ENCODE results near the gene NLGN2.

The NLGN2 gene

GRCh38 chr17:7448461-7448860 lies 40.8 kb downstream of the NLGN2 start:
- H3K9ac ChIP-seq (ENCODE audit: low read length): no peak overlapping the region
- H4K8ac ChIP-seq (ENCODE audit: low read depth, low read length): no peak overlapping the region
- no peak overlapping the region for H3K18ac ChIP-seq (ENCODE audit: low read length)
- H3K79me1 ChIP-seq (ENCODE audit: low read length): no peaks in the 10 kb centered on the region
- no peaks in the 10 kb centered on the region for H3K79me2 ChIP-seq (ENCODE audit: control insufficient read depth, insufficient read depth, low read length)
- no peak overlapping the region for H3K4ac ChIP-seq (ENCODE audit: low read depth, low read length)
- H3K4me1 ChIP-seq (ENCODE audit: control insufficient read depth, low read depth, low read length): no peaks in the 10 kb centered on the region
- H3K36me3 ChIP-seq (ENCODE audit: control insufficient read depth, insufficient read depth, low read length): no peaks in the 10 kb centered on the region
- no peak overlapping the region for H2AK5ac ChIP-seq (ENCODE audit: low read length)
- H3K23ac ChIP-seq (ENCODE audit: low read length): no peak overlapping the region
- H2BK120ac ChIP-seq (ENCODE audit: low read depth, low read length): no peak overlapping the region
- no peak overlapping the region for H4K5ac ChIP-seq (ENCODE audit: low read length)
- WGBS (ENCODE audit: extremely low coverage, insufficient coverage, low lambda C conversion rate): no CpG with 5 or more reads among the region's 7 CpGs
- H3K4me2 ChIP-seq (ENCODE audit: low read length): no peak overlapping the region
- H2BK15ac ChIP-seq (replicated peaks; ENCODE audit: low read depth): no peak overlapping the region
- H3K4me3 ChIP-seq (ENCODE audit: low read length): no peak overlapping the region
- no peak overlapping the region for H2BK5ac ChIP-seq (ENCODE audit: low read length)
- DNase-seq: no peak
- H3K27me3 ChIP-seq (ENCODE audit: insufficient read depth, low read length, poor library complexity): no peaks in the 10 kb centered on the region
- no peak overlapping the region for H3K27ac ChIP-seq (ENCODE audit: low read depth, low read length)
- no peak overlapping the region for H3K56ac ChIP-seq (ENCODE audit: low read length)

GRCh38 chr17:7459961-7460545 lies 52.4 kb downstream of the NLGN2 start:
- H3K27me3 ChIP-seq (ENCODE audit: insufficient read depth, low read length, poor library complexity): no peaks in the 10 kb centered on the region
- no peaks in the 10 kb centered on the region for H3K79me2 ChIP-seq (ENCODE audit: control insufficient read depth, insufficient read depth, low read length)
- no peak overlapping the region for H2BK15ac ChIP-seq (replicated peaks; ENCODE audit: low read depth)
- H3K4me3 ChIP-seq (ENCODE audit: low read length): no peak overlapping the region
- no peaks in the 10 kb centered on the region for H3K79me1 ChIP-seq (ENCODE audit: low read length)
- no peak overlapping the region for H2BK5ac ChIP-seq (ENCODE audit: low read length)
- H3K4me1 ChIP-seq (ENCODE audit: control insufficient read depth, low read depth, low read length): no peaks in the 10 kb centered on the region
- no CpG with 5 or more reads among the region's 3 CpGs for WGBS (ENCODE audit: extremely low coverage, insufficient coverage, low lambda C conversion rate)
- no peak for DNase-seq
- H3K27ac ChIP-seq (ENCODE audit: low read depth, low read length): no peak overlapping the region
- H3K18ac ChIP-seq (ENCODE audit: low read length): no peak overlapping the region
- no peak overlapping the region for H3K4ac ChIP-seq (ENCODE audit: low read depth, low read length)
- H3K4me2 ChIP-seq (ENCODE audit: low read length): no peak overlapping the region
- no peak overlapping the region for H3K56ac ChIP-seq (ENCODE audit: low read length)
- no peak overlapping the region for H2BK120ac ChIP-seq (ENCODE audit: low read depth, low read length)
- H3K9ac ChIP-seq (ENCODE audit: low read length): no peak overlapping the region
- no peak overlapping the region for H4K5ac ChIP-seq (ENCODE audit: low read length)
- no peak overlapping the region for H2AK5ac ChIP-seq (ENCODE audit: low read length)
- no peak overlapping the region for H3K23ac ChIP-seq (ENCODE audit: low read length)
- no peaks in the 10 kb centered on the region for H3K36me3 ChIP-seq (ENCODE audit: control insufficient read depth, insufficient read depth, low read length)
- no peak overlapping the region for H4K8ac ChIP-seq (ENCODE audit: low read depth, low read length)

- H2BK5ac ChIP-seq (ENCODE audit: low read length): no peak overlapping the region
- H3K4ac ChIP-seq (ENCODE audit: low read depth, low read length): no peak overlapping the region
- no CpG with 5 or more reads among the region's 7 CpGs for WGBS (ENCODE audit: extremely low coverage, insufficient coverage, low lambda C conversion rate)
- H3K4me3 ChIP-seq (ENCODE audit: low read length): no peak overlapping the region
- no peak overlapping the region for H2BK120ac ChIP-seq (ENCODE audit: low read depth, low read length)
- H2AK5ac ChIP-seq (ENCODE audit: low read length): no peak overlapping the region
- no peak overlapping the region for H3K56ac ChIP-seq (ENCODE audit: low read length)
- peak overlapping the region; percentile 56 for H4K5ac ChIP-seq (ENCODE audit: low read length)
- no peaks in the 10 kb centered on the region for H3K27me3 ChIP-seq (ENCODE audit: insufficient read depth, low read length, poor library complexity)
- H3K79me1 ChIP-seq (ENCODE audit: low read length): no peaks in the 10 kb centered on the region
- no peak overlapping the region for H2BK15ac ChIP-seq (replicated peaks; ENCODE audit: low read depth)
- H3K9ac ChIP-seq (ENCODE audit: low read length): no peak overlapping the region
- H3K23ac ChIP-seq (ENCODE audit: low read length): peak overlapping the region; percentile 24
- H3K79me2 ChIP-seq (ENCODE audit: control insufficient read depth, insufficient read depth, low read length): no peaks in the 10 kb centered on the region
- no peak overlapping the region for H4K8ac ChIP-seq (ENCODE audit: low read depth, low read length)
- H3K4me2 ChIP-seq (ENCODE audit: low read length): no peak overlapping the region
- no peak overlapping the region for H3K18ac ChIP-seq (ENCODE audit: low read length)
- H3K4me1 ChIP-seq (ENCODE audit: control insufficient read depth, low read depth, low read length): no peaks in the 10 kb centered on the region
- H3K27ac ChIP-seq (ENCODE audit: low read depth, low read length): no peak overlapping the region
- no peaks in the 10 kb centered on the region for H3K36me3 ChIP-seq (ENCODE audit: control insufficient read depth, insufficient read depth, low read length)
- DNase-seq: peak; percentile 65
Measured at GRCh38 chr17:7460850-7461660, 53.4 kb downstream of the NLGN2 start.

- Histone ChIP-seq H2AK5ac (ENCODE audit: low read length) (no peak overlapping the region), H3K79me1 (ENCODE audit: low read length) (no peaks in the 10 kb centered on the region), H3K79me2 (ENCODE audit: control insufficient read depth, insufficient read depth, low read length) (no peaks in the 10 kb centered on the region), H3K18ac (ENCODE audit: low read length) (no peak overlapping the region), H3K4me3 (ENCODE audit: low read length) (no peak overlapping the region), H3K56ac (ENCODE audit: low read length) (no peak overlapping the region), H3K27ac (ENCODE audit: low read depth, low read length) (no peak overlapping the region), H4K5ac (ENCODE audit: low read length) (no peak overlapping the region), H3K4me2 (ENCODE audit: low read length) (no peak overlapping the region), H4K8ac (ENCODE audit: low read depth, low read length) (no peak overlapping the region), H3K9ac (ENCODE audit: low read length) (no peak overlapping the region), H3K4me1 (ENCODE audit: control insufficient read depth, low read depth, low read length) (no peaks in the 10 kb centered on the region), H3K27me3 (ENCODE audit: insufficient read depth, low read length, poor library complexity) (no peaks in the 10 kb centered on the region), H2BK15ac (replicated peaks; ENCODE audit: low read depth) (no peak overlapping the region), H3K4ac (ENCODE audit: low read depth, low read length) (no peak overlapping the region), H2BK120ac (ENCODE audit: low read depth, low read length) (no peak overlapping the region), H3K23ac (ENCODE audit: low read length) (no peak overlapping the region), H3K36me3 (ENCODE audit: control insufficient read depth, insufficient read depth, low read length) (peaks cover 1% of the 10 kb centered on the region), H2BK5ac (ENCODE audit: low read length) (no peak overlapping the region)
- WGBS (ENCODE audit: extremely low coverage, insufficient coverage, low lambda C conversion rate): no CpG with 5 or more reads among the region's 44 CpGs
- no peak for DNase-seq
Measured at GRCh38 chr17:7462474-7463371, 55.1 kb downstream of the NLGN2 start.

- Histone ChIP-seq H2BK5ac (ENCODE audit: low read length) (no peak overlapping the region), H3K4me3 (ENCODE audit: low read length) (no peak overlapping the region), H3K56ac (ENCODE audit: low read length) (no peak overlapping the region), H3K4me1 (ENCODE audit: control insufficient read depth, low read depth, low read length) (no peaks in the 10 kb centered on the region), H2BK15ac (replicated peaks; ENCODE audit: low read depth) (no peak overlapping the region), H3K4ac (ENCODE audit: low read depth, low read length) (no peak overlapping the region), H2BK120ac (ENCODE audit: low read depth, low read length) (no peak overlapping the region), H3K9ac (ENCODE audit: low read length) (no peak overlapping the region), H4K8ac (ENCODE audit: low read depth, low read length) (no peak overlapping the region), H2AK5ac (ENCODE audit: low read length) (no peak overlapping the region), H3K79me1 (ENCODE audit: low read length) (no peaks in the 10 kb centered on the region), H4K5ac (ENCODE audit: low read length) (no peak overlapping the region), H3K18ac (ENCODE audit: low read length) (no peak overlapping the region), H3K23ac (ENCODE audit: low read length) (no peak overlapping the region), H3K4me2 (ENCODE audit: low read length) (no peak overlapping the region), H3K27me3 (ENCODE audit: insufficient read depth, low read length, poor library complexity) (no peaks in the 10 kb centered on the region), H3K27ac (ENCODE audit: low read depth, low read length) (no peak overlapping the region), H3K36me3 (ENCODE audit: control insufficient read depth, insufficient read depth, low read length) (peaks cover 1% of the 10 kb centered on the region), H3K79me2 (ENCODE audit: control insufficient read depth, insufficient read depth, low read length) (no peaks in the 10 kb centered on the region)
- no peak for DNase-seq
- WGBS (ENCODE audit: extremely low coverage, insufficient coverage, low lambda C conversion rate): no CpG with 5 or more reads among the region's 14 CpGs
Measured at GRCh38 chr17:7463372-7463846, 55.8 kb downstream of the NLGN2 start.
